IMR-90 (cell line): ENCODE data around the gene TTC7B. TPM values are rescaled to one million over a fixed set of nuclear protein-coding genes. Genes with fewer than 3 reads are reported as not detected.

ENCODE experiments used
- ATAC-seq: fragments of 200-7000 bp; cut with Tn5 transposase; 2 replicates; pipeline ENCODE4 v1.9.1; 2020; ENCODE audit warnings: low read depth, mild to moderate bottlenecking, moderate library complexity
- BruUV-seq: library from RNA; stranded (reverse); fragments of 400-500 nt; replicated peaks from 2 replicates; lab custom pipeline; 2021; lab: Mats Ljungman, UMichigan
- CTCF ChIA-PET: fragments of 300-600 bp; formaldehyde crosslinking; extraction: SDS; loops from one replicate; lab custom pipeline; 2021; ENCODE audit warnings: antibody characterized with exemption; lab: Yijun Ruan, JAX
- POLR2A ChIA-PET: fragments of 300-600 bp; sonication (Branson Sonifier 250); formaldehyde crosslinking; loops from one replicate; lab custom pipeline; 2022; ENCODE audit warnings: antibody characterized with exemption; ENCODE audit not compliant: unreplicated experiment; lab: Charles Lee
- DNase-seq: peaks from one replicate; pipeline ENCODE4 v3.0.0; 2013
- H2AFZ ChIP-seq: replicated peaks from 2 replicates; pipeline ENCODE3; 2013; ENCODE audit warnings: low read length, mild to moderate bottlenecking; ENCODE audit not compliant: poor library complexity
- H2AK5ac ChIP-seq: 2 replicates; pipeline ENCODE4 v1.6.1; 2013; ENCODE audit warnings: low read depth, low read length, inconsistent platforms
- H2AK9ac ChIP-seq: replicated peaks from 2 replicates; pipeline ENCODE3; 2013; ENCODE audit warnings: mild to moderate bottlenecking, low read depth, low read length, moderate library complexity; ENCODE audit not compliant: poor library complexity
- H2BK120ac ChIP-seq: 2 replicates; pipeline ENCODE4 v1.6.1; 2013; ENCODE audit warnings: low read depth, low read length, inconsistent platforms
- H2BK15ac ChIP-seq: 3 replicates; pipeline ENCODE4 v1.6.1; 2013; ENCODE audit warnings: low read depth, low read length, inconsistent platforms
- H2BK20ac ChIP-seq: 2 replicates; pipeline ENCODE4 v1.6.1; 2013; ENCODE audit warnings: low read depth, mild to moderate bottlenecking, inconsistent platforms, low read length, moderate library complexity
- H2BK5ac ChIP-seq: 2 replicates; pipeline ENCODE4 v1.6.1; 2013; ENCODE audit warnings: mild to moderate bottlenecking, low read depth, low read length, inconsistent platforms; ENCODE audit not compliant: poor library complexity, severe bottlenecking
- H3K14ac ChIP-seq: replicated peaks from 2 replicates; pipeline ENCODE4 v1.6.1; 2013; ENCODE audit warnings: low read depth, low read length, inconsistent platforms
- H3K18ac ChIP-seq: 2 replicates; pipeline ENCODE4 v1.6.1; 2013; ENCODE audit warnings: low read depth, low read length, control low read depth
- H3K23ac ChIP-seq: 2 replicates; pipeline ENCODE4 v1.6.1; 2013; ENCODE audit warnings: low read depth, low read length, inconsistent platforms
- H3K27ac ChIP-seq: 2 replicates; pipeline ENCODE4 v1.5.1; 2013; ENCODE audit warnings: mild to moderate bottlenecking, control low read depth, low read length; ENCODE audit not compliant: insufficient read depth
- H3K27me3 ChIP-seq: 2 replicates; pipeline ENCODE4 v1.6.1; 2013; ENCODE audit warnings: low read length; ENCODE audit not compliant: control insufficient read depth, insufficient read depth
- H3K36me3 ChIP-seq: 2 replicates; pipeline ENCODE4 v1.6.1; 2013; ENCODE audit warnings: low read length, mixed read lengths; ENCODE audit not compliant: control insufficient read depth, insufficient read depth
- H3K4ac ChIP-seq: 2 replicates; pipeline ENCODE4 v1.6.1; 2013; ENCODE audit warnings: low read depth, low read length, inconsistent platforms
- H3K4me1 ChIP-seq: 2 replicates; pipeline ENCODE4 v1.6.1; 2013; ENCODE audit warnings: low read length, mixed read lengths; ENCODE audit not compliant: control insufficient read depth, insufficient read depth
- H3K4me2 ChIP-seq: 2 replicates; pipeline ENCODE4 v1.6.1; 2013; ENCODE audit warnings: low read depth, mild to moderate bottlenecking, control low read depth, low read length, moderate library complexity
- H3K4me3 ChIP-seq: 2 replicates; pipeline ENCODE4 v1.5.1; 2013; ENCODE audit warnings: low read depth, mild to moderate bottlenecking, control low read depth, low read length, moderate library complexity; ENCODE audit not compliant: insufficient read depth
- H3K56ac ChIP-seq: 2 replicates; pipeline ENCODE4 v1.6.1; 2013; ENCODE audit warnings: low read length, inconsistent platforms; ENCODE audit not compliant: insufficient read depth; ENCODE audit errors: extremely low read depth
- H3K79me1 ChIP-seq, 2 experiments: 2 replicates each; pipeline ENCODE4 v1.6.1; 2013; ENCODE audit warnings: low read length in 2 of 2, inconsistent platforms in 1 of 2, low read depth in 1 of 2
- H3K9ac ChIP-seq: 2 replicates; pipeline ENCODE4 v1.6.1; 2013; ENCODE audit warnings: low read depth, low read length, control low read depth
- H3K9me1 ChIP-seq: 2 replicates; pipeline ENCODE4 v1.6.1; 2013; ENCODE audit warnings: low read length, inconsistent platforms; ENCODE audit not compliant: insufficient read depth
- H3K9me3 ChIP-seq: 2 replicates; pipeline ENCODE4 v1.6.1; 2013; ENCODE audit warnings: low read length; ENCODE audit not compliant: control insufficient read depth, insufficient read depth
- H4K20me1 ChIP-seq: 2 replicates; pipeline ENCODE4 v1.6.1; 2013; ENCODE audit warnings: low read length, inconsistent platforms; ENCODE audit not compliant: insufficient read depth
- H4K5ac ChIP-seq: 2 replicates; pipeline ENCODE4 v1.6.1; 2013; ENCODE audit warnings: mild to moderate bottlenecking, low read depth, low read length, control low read depth
- H4K8ac ChIP-seq, 2 experiments: 2 replicates each; pipeline ENCODE4 v1.6.1; 2013; ENCODE audit warnings: low read depth in 2 of 2, low read length in 2 of 2, control low read depth in 1 of 2, inconsistent platforms in 1 of 2
- H4K91ac ChIP-seq: 2 replicates; pipeline ENCODE4 v1.6.1; 2013; ENCODE audit warnings: low read depth, low read length, inconsistent platforms; ENCODE audit not compliant: insufficient read depth
- BHLHE40 ChIP-seq: fragments of 150-350 bp; IDR thresholded peaks from 2 replicates; pipeline ENCODE4 v1.6.1; 2016; ENCODE audit warnings: mild to moderate bottlenecking, low read depth, low read length
- CEBPB ChIP-seq: IDR thresholded peaks from 2 replicates; pipeline ENCODE4 v1.6.1; 2012; ENCODE audit warnings: low read depth, low read length, improper control_type of control experiment
- CHD1 ChIP-seq: IDR thresholded peaks from 2 replicates; pipeline ENCODE4 v1.6.1; 2012; ENCODE audit warnings: low read depth, low read length, improper control_type of control experiment
- FOS ChIP-seq: fragments of 150-350 bp; IDR thresholded peaks from 2 replicates; pipeline ENCODE4 v1.6.1; 2016; ENCODE audit warnings: low read depth, low read length
- MAFK ChIP-seq: IDR thresholded peaks from 2 replicates; pipeline ENCODE4 v1.6.1; 2012; ENCODE audit warnings: low read depth, low read length, improper control_type of control experiment
- MAZ ChIP-seq: IDR thresholded peaks from 2 replicates; pipeline ENCODE4 v1.6.1; 2012; ENCODE audit warnings: low read depth, mild to moderate bottlenecking, low read length, improper control_type of control experiment, moderate library complexity, borderline replicate concordance
- MXI1 ChIP-seq: IDR thresholded peaks from 2 replicates; pipeline ENCODE4 v1.6.1; 2012; ENCODE audit warnings: low read depth, mild to moderate bottlenecking, low read length, moderate library complexity, borderline replicate concordance
- NFE2L2 ChIP-seq: fragments of 150-350 bp; IDR thresholded peaks from 2 replicates; pipeline ENCODE4 v1.6.1; 2016; ENCODE audit warnings: low read depth, mild to moderate bottlenecking, low read length
- POLR2A ChIP-seq: IDR thresholded peaks from 2 replicates; pipeline ENCODE4 v1.6.1; 2012; ENCODE audit warnings: mild to moderate bottlenecking, low read depth, low read length
- RAD21 ChIP-seq: IDR thresholded peaks from 2 replicates; pipeline ENCODE4 v1.6.1; 2012; ENCODE audit warnings: low read length, improper control_type of control experiment
- RCOR1 ChIP-seq: IDR thresholded peaks from 2 replicates; pipeline ENCODE4 v1.6.1; 2012; ENCODE audit warnings: mild to moderate bottlenecking, low read length, improper control_type of control experiment; ENCODE audit not compliant: insufficient replicate concordance
- RFX5 ChIP-seq: IDR thresholded peaks from 2 replicates; pipeline ENCODE4 v1.8.0; 2012; ENCODE audit warnings: low read depth, mild to moderate bottlenecking, low read length, moderate library complexity
- SMC3 ChIP-seq: fragments of 150-350 bp; IDR thresholded peaks from 2 replicates; pipeline ENCODE4 v1.6.1; 2016; ENCODE audit warnings: low read depth, mild to moderate bottlenecking, antibody characterized with exemption, low read length, moderate library complexity
- WGBS, 2 experiments: methylation state at CpG; one replicate each; pipeline versions ENCODE4 v1.1.5 to v1.1.7; 2013; ENCODE audit warnings: missing lambda C conversion rate in 2 of 2; ENCODE audit not compliant: insufficient read length in 1 of 2; ENCODE audit errors: extremely low coverage in 2 of 2; 5-methylcytosine and 5-hydroxymethylcytosine counted together
- dilution Hi-C: fragments of 300-500 bp; cut with HindIII; formaldehyde crosslinking; loops from one replicate; pipeline ENCODE4 v1.14.3; 2018; ENCODE audit warnings: low sequenced_read_pairs; ENCODE audit not compliant: unreplicated experiment
- in situ Hi-C: fragments of 300-500 bp; cut with MboI; formaldehyde crosslinking; loops from 3 replicates; pipeline ENCODE4 v1.14.3; 2019; ENCODE audit warnings: low sequenced_read_pairs, inconsistent platforms, mixed read lengths
- intact Hi-C: fragments of 100-400 bp; cut with micrococcal nuclease; formaldehyde crosslinking; loops from 2 replicates; pipeline ENCODE4 v1.10.0; 2022
- polyA plus RNA-seq, 3 experiments: library from polyadenylated mRNA; depleted of rRNA; stranded (reverse); fragments of >200 nt; gene quantifications; 2 replicates each; pipeline ENCODE4 v1.2.3, GENCODE V29; 2012; ENCODE audit warnings: low replicate concordance in 1 of 3
- total RNA-seq: library from RNA; depleted of rRNA; stranded (reverse); fragments of >200 nt; gene quantifications from 2 replicates; pipeline ENCODE4 v1.2.3, GENCODE V29; 2012
- TF ChIP-seq, protein P1 (sequence below): fragments of 150-350 bp; IDR thresholded peaks from 2 replicates; pipeline ENCODE4 v1.6.1; 2016; ENCODE audit warnings: low read depth, mild to moderate bottlenecking, low read length, moderate library complexity, borderline replicate concordance
- TF ChIP-seq, protein P2 (sequence below): fragments of 150-350 bp; IDR thresholded peaks from 2 replicates; pipeline ENCODE4 v1.6.1; 2017; ENCODE audit warnings: mild to moderate bottlenecking, antibody characterized with exemption, low read length, low read depth
- TF ChIP-seq, protein P3 (sequence below): conservative IDR thresholded peaks from 2 replicates; pipeline ENCODE4 v1.5.1; 2012; ENCODE audit warnings: mild to moderate bottlenecking, low read depth, low read length, improper control_type of control experiment

Gene TTC7B
- total and polyA plus RNA-seq, 2 of the 4 experiments (the other 2 are of a cell fraction), result 18.1 to 35.3 TPM

DNA sequence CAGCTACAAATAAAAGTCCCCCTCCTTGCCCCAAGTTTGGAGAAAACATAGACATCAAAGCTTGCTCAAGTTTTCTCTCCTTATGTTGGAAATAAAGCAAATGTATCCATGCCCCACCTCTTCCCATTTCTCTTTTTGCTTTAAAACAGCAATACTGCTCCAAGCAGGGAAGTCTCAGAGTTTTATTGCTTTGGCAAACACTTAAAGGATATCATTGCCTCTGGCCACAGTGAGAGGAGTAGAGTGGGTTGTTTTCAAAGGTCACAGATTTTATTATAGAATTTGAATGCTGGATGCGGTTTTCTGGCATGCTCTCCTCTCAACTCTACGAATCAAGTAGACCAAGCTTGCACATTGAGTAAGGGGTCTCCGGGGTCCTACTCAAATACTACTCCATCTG lies 149.7 kb downstream of the TTC7B start:
- BruUV-seq, result no TSS peak
- Histone ChIP-seq H2BK20ac (no peak overlapping the region), H3K4me3 (no peak overlapping the region), H3K9ac (no peak overlapping the region), H3K18ac (no peak overlapping the region), H3K9me3 (no peaks in the 10 kb centered on the region), H2AK5ac (no peak overlapping the region), H3K4ac (no peak overlapping the region), H4K5ac (no peak overlapping the region), H2BK15ac (no peak overlapping the region), H3K4me1 (peaks cover 8% of the 10 kb centered on the region; the same call in 1 of the 2 replicates), H4K8ac (no peak overlapping the region), H3K27ac (no peak overlapping the region), H4K20me1 (0 out of 2 replicates have a peak, but pooled peaks cover 2% of the 10 kb centered on the region), H3K36me3 (peaks cover 2% of the 10 kb centered on the region), H3K4me2 (no peak overlapping the region), H2AFZ (no peak overlapping the region), H3K79me1 (no peaks in the 10 kb centered on the region), H3K23ac (no peak overlapping the region), H4K91ac (no peak overlapping the region), H2BK120ac (no peak overlapping the region), H2AK9ac (no peak overlapping the region), H3K14ac (no peak overlapping the region), H3K56ac (no peak overlapping the region), H2BK5ac (no peak overlapping the region), H3K9me1 (no peaks in the 10 kb centered on the region), H3K27me3 (no peaks in the 10 kb centered on the region)
- no peak for ATAC-seq
- no peak for DNase-seq
- CTCF ChIA-PET, result no interaction called here
- 83% methylated on average over 2 of the region's 3 CpGs; no CpG with 5 or more reads in 1 of the 2 experiments for WGBS, 2 experiments
- TF ChIP-seq, protein P1, sequence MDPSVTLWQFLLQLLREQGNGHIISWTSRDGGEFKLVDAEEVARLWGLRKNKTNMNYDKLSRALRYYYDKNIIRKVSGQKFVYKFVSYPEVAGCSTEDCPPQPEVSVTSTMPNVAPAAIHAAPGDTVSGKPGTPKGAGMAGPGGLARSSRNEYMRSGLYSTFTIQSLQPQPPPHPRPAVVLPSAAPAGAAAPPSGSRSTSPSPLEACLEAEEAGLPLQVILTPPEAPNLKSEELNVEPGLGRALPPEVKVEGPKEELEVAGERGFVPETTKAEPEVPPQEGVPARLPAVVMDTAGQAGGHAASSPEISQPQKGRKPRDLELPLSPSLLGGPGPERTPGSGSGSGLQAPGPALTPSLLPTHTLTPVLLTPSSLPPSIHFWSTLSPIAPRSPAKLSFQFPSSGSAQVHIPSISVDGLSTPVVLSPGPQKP, result no peak
- no peak for TF ChIP-seq FOS
- TF ChIP-seq NFE2L2, result no peak
- TF ChIP-seq MXI1, result no peak
- no peak for TF ChIP-seq RAD21
- no peak for TF ChIP-seq MAZ
- TF ChIP-seq, protein P2, sequence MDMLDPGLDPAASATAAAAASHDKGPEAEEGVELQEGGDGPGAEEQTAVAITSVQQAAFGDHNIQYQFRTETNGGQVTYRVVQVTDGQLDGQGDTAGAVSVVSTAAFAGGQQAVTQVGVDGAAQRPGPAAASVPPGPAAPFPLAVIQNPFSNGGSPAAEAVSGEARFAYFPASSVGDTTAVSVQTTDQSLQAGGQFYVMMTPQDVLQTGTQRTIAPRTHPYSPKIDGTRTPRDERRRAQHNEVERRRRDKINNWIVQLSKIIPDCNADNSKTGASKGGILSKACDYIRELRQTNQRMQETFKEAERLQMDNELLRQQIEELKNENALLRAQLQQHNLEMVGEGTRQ, result no peak
- TF ChIP-seq RFX5, result no peak
- TF ChIP-seq, protein P3, sequence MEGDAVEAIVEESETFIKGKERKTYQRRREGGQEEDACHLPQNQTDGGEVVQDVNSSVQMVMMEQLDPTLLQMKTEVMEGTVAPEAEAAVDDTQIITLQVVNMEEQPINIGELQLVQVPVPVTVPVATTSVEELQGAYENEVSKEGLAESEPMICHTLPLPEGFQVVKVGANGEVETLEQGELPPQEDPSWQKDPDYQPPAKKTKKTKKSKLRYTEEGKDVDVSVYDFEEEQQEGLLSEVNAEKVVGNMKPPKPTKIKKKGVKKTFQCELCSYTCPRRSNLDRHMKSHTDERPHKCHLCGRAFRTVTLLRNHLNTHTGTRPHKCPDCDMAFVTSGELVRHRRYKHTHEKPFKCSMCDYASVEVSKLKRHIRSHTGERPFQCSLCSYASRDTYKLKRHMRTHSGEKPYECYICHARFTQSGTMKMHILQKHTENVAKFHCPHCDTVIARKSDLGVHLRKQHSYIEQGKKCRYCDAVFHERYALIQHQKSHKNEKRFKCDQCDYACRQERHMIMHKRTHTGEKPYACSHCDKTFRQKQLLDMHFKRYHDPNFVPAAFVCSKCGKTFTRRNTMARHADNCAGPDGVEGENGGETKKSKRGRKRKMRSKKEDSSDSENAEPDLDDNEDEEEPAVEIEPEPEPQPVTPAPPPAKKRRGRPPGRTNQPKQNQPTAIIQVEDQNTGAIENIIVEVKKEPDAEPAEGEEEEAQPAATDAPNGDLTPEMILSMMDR, result no peak
- no peak for TF ChIP-seq SMC3
- TF ChIP-seq RCOR1, result no peak
- no peak for TF ChIP-seq MAFK
- no peak for TF ChIP-seq BHLHE40
- TF ChIP-seq CEBPB, result no peak
- no peak for TF ChIP-seq CHD1
- no peak for TF ChIP-seq POLR2A
- dilution Hi-C loops, result no loop called here
- intact Hi-C loops, result no loop called here
- POLR2A ChIA-PET, result no interaction called here
- in situ Hi-C loops, result no loop called here
